ENCODE data around the gene ZNHIT1.
"Not testable (repeated sequence)": the region's sequence is repeated elsewhere in the genome, so short reads cannot be mapped to it uniquely, and the experiment has no call there.

The ZNHIT1 gene

DNA sequence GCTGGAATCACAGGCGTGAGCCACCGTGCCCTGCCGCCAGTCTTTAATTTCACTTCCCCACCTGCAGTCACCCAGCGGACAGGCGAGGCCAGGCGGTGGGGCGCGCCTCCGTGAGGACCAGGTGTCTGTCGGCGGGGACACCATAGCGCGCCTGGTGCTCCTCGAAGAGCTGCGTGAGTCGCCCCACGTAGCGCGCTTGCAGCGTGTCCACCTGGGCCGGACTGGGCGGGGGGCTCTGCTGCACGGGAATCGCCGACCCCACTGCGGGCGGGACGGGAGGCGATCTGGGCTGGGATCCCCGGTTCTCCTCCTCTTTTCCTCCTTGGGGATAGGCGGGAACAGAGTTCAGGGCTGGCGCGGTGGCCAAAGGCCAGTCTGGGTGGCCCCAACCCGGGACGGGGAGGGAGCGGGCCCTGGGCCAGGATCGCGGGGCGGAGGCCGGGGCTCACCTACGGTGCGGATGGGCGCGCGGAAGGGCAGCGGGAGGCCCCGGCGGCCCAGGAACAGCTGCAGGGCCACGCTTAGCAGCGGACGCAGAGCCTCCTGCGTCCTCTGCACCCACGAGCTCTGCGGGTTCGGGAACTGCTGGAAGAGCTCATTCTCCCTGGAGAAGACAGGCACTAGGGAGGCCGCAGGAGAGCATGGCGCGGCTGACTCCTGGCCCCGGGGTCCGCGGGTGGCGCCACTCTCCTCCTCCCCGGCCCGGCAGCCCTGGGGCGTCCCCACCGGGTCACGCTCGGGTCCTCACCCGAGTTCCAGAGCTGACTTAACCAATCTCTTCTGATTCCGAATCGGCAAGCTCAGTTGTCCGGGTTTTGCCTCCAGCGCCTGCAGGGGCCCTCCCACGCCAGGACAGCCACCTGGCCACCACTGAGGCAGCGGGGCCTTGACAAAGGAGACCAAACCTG, 16.0 kb upstream of the ZNHIT1 start:
- no peak for TF ChIP-seq CTCF (IDR thresholded peaks at IDR 0.05; ENCODE audit: borderline replicate concordance, insufficient read depth, low read depth, low read length)
- H3K4me3 ChIP-seq (ENCODE audit: low read depth, low read length), result no peak overlapping the region

- H3K4me3 ChIP-seq (ENCODE audit: low read depth, low read length), result no peak overlapping the region
- no peak for TF ChIP-seq CTCF (IDR thresholded peaks at IDR 0.05; ENCODE audit: borderline replicate concordance, insufficient read depth, low read depth, low read length)
Measured at GRCh38 chr7:101202603-101202918, 15.4 kb upstream of the ZNHIT1 start.

DNA sequence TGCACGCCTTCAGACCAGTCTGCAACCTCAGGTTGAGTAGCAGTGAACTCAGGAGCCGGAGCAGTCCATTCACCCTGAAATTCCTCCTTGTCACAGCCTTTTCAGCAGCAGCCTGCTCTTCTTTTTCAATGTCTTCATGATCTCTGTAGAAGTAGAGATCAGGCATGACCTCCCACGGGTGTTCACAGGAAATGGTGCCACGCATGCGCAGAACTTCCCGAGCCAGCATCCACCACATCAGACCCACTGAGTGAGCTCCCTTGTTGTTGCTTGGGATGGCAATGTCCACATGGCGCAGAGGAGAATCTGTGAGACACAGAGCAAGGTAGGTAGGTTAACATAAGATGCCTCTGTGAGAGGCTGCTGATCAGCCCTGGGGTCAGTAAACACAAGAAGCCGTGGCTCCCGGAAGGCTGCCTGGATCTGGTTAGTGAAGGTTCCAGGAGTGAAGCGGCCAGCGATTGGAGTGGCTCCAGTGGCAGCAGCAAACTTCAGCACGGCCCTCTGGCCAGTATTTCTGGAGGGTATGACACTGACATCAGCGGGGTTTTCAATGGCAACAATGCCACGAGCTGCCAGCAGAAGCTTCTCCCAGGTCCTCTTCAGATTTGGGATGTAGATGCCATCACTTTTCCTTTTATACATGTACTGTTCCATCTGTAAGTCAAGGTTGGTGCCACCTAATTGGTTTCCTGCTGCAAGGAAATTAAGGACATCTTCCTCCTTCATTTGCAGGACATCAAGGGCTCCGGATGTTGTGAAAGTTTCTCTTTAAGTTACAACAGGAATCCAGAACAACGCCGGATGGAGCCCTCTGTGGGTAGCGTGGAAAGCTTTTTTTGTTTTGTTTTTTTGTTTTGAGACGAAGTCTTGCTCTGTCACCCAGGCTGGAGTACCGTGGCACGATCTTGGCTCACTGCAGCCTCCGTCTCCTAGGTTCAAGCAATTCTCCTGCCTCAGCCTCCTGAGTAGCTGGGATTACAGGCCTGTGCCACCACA, 13.9 kb upstream of the ZNHIT1 start:
- not testable (repeated sequence) for H3K4me3 ChIP-seq (ENCODE audit: low read depth, low read length)

DNA sequence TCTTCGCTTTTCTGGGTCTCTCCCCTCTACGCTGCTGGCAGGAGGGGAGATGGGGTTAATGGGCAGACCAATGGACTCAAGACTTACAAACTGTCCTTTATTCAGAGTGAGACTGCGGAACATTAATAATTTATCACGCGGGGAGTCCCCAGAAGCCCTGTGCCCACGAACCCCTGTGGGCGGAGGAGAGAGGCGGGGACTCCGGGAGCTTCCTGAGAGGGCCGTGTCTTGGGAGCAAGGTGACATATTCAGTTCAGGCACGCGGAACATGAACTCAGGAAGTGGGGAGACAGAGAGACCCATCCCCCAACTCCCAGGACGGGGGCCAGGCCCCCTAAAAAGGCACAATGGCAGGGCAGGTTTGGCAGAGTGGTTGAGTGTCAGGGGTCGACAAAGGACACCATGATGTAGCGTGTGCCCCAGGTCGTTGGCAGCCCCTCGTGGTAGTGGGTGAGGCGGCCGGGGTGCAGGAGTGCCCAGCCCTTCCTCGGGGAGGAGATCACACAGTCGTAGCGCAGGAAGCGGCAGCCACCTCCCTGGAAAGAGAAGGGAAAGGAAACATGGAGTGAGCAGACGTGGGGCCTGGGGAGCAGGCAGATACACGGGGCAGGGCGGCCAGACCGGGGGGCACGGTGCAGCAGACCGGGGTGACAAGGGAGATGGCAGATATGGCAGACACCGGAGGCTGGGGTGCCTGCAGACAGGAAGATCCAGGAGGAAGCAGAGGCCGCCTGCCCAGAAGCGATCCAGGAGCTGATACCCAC, 11.9 kb upstream of the ZNHIT1 start:
- no peak for TF ChIP-seq CTCF (IDR thresholded peaks at IDR 0.05; ENCODE audit: borderline replicate concordance, insufficient read depth, low read depth, low read length)
- no peak overlapping the region for H3K4me3 ChIP-seq (ENCODE audit: low read depth, low read length)

- H3K4me3 ChIP-seq (ENCODE audit: low read depth, low read length), result no peak overlapping the region
- TF ChIP-seq CTCF (IDR thresholded peaks at IDR 0.05; ENCODE audit: borderline replicate concordance, insufficient read depth, low read depth, low read length), result no peak
Measured at GRCh38 chr7:101206665-101207042, 11.3 kb upstream of the ZNHIT1 start.

DNA sequence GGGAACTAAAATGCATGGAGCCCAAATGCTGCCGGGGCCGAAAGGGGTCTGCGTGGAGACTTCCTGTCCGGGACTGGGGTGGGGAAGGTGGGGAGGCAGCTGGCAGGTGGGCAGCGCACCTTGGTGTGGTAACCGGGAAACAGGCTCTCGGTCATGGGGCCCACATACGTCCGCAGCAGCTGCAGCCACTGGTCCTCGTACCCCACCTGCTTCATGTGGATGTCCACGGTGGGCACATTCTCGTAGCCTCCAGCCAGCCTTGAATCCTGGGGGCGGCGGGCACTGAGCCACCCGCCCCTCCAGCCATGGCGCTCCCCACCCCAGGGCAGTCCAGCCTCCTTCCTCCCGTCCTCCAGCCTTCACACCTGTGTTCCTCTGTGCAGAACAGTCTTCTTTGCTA, 10.5 kb upstream of the ZNHIT1 start:
- TF ChIP-seq CTCF (IDR thresholded peaks at IDR 0.05; ENCODE audit: borderline replicate concordance, insufficient read depth, low read depth, low read length), result no peak
- H3K4me3 ChIP-seq (ENCODE audit: low read depth, low read length), result no peak overlapping the region

GRCh38 chr7:101208794-101209193, 9.2 kb upstream of the ZNHIT1 start:
- H3K4me3 ChIP-seq (ENCODE audit: low read depth, low read length), result no peak overlapping the region
- no peak for TF ChIP-seq CTCF (IDR thresholded peaks at IDR 0.05; ENCODE audit: borderline replicate concordance, insufficient read depth, low read depth, low read length)
